HG02981 (cell line): ENCODE measurements around the gene GTF2B.
"Not testable (repeated sequence)": the region's sequence is repeated elsewhere in the genome, so short reads cannot be mapped to it uniquely, and the experiment has no call there.

Experiments
- ATAC-seq: cut with Tn5 transposase; IDR thresholded peaks from one replicate; pipeline ENCODE4 v1.9.1; 2021; ENCODE audit warnings: mild to moderate bottlenecking, moderate library complexity; ENCODE audit not compliant: unreplicated experiment

The GTF2B gene

GRCh38 chr1:88885933-88886332 lies 5.4 kb downstream of the GTF2B start:
- no peak for ATAC-seq

GRCh38 chr1:88883156-88883555 lies 8.2 kb downstream of the GTF2B start:
- no peak for ATAC-seq

- ATAC-seq, result not testable (repeated sequence)
Observed at GRCh38 chr1:88880717-88881116, 10.7 kb downstream of the GTF2B start.

- no peak for ATAC-seq
Observed at GRCh38 chr1:88878731-88879130, 12.6 kb downstream of the GTF2B start.

- ATAC-seq, result no peak
Observed at GRCh38 chr1:88877911-88878310, 13.5 kb downstream of the GTF2B start.

- no peak for ATAC-seq
Observed at GRCh38 chr1:88877382-88877825, 14.0 kb downstream of the GTF2B start.

GRCh38 chr1:88876573-88877365 lies 14.6 kb downstream of the GTF2B start:
- no peak for ATAC-seq

- no peak for ATAC-seq
Observed at GRCh38 chr1:88875595-88875994, 15.8 kb downstream of the GTF2B start.

GRCh38 chr1:88873737-88874349 lies 17.5 kb downstream of the GTF2B start:
- ATAC-seq, result no peak

- not testable (repeated sequence) for ATAC-seq
Observed at GRCh38 chr1:88869644-88870043, 21.7 kb downstream of the GTF2B start.

- ATAC-seq, result no peak
Observed at GRCh38 chr1:88867743-88868521, 23.4 kb downstream of the GTF2B start.

GRCh38 chr1:88851303-88852063 lies 39.9 kb downstream of the GTF2B start:
- ATAC-seq, result no peak

GRCh38 chr1:88847643-88848042 lies 43.7 kb downstream of the GTF2B start:
- no peak for ATAC-seq

- ATAC-seq, result no peak
Observed at GRCh38 chr1:88825721-88826120, 65.6 kb downstream of the GTF2B start.

GRCh38 chr1:88819642-88820041 lies 71.7 kb downstream of the GTF2B start:
- ATAC-seq, result not testable (repeated sequence)

- no peak for ATAC-seq
Observed at GRCh38 chr1:88813471-88813870, 77.9 kb downstream of the GTF2B start.

- no peak for ATAC-seq
Observed at GRCh38 chr1:88812366-88812765, 79.0 kb downstream of the GTF2B start.

GRCh38 chr1:88803444-88803843 lies 87.9 kb downstream of the GTF2B start:
- ATAC-seq, result no peak

- no peak for ATAC-seq
Observed at GRCh38 chr1:88802950-88803349, 88.4 kb downstream of the GTF2B start.
